Lower leg skin (tissue), 4 donors: ENCODE data around the gene TLCD3A. TPM values are rescaled to one million over a fixed set of nuclear protein-coding genes. Genes with fewer than 3 reads are reported as not detected.

Experiments used
- DNase-seq, 2 donors: peaks; one replicate each; pipeline ENCODE4 v3.0.0-alpha.2; 2019; ENCODE audit warnings: low spot score in 2 of 2
- H3K4me3 ChIP-seq: fragments of 200-600 bp; sonication (generic); 2 replicates; pipeline ENCODE4 v1.5.1; 2017; ENCODE audit warnings: mild to moderate bottlenecking, low read depth; ENCODE audit not compliant: poor library complexity, severe bottlenecking
- POLR2A ChIP-seq, 2 donors: fragments of 450-650 bp; IDR thresholded peaks; one replicate each; pipeline ENCODE4 v1.6.1; 2016 to 2017; ENCODE audit warnings: antibody characterized with exemption in 2 of 2, mild to moderate bottlenecking in 1 of 2, moderate library complexity in 1 of 2
- WGBS, 2 donors: methylation state at CpG; one replicate each; pipeline ENCODE4 v1.1.5; 2018; 5-methylcytosine and 5-hydroxymethylcytosine counted together
- intact Hi-C: fragments of 100-400 bp; cut with DNase I; formaldehyde crosslinking; loops from one replicate; pipeline ENCODE4 v1.15.0; 2023; ENCODE audit warnings: low total_unique reads
- total RNA-seq, 4 donors: library from RNA; depleted of rRNA; stranded (reverse); fragments of >200 nt; gene quantifications; one replicate each; pipeline ENCODE4 v1.1.0, GENCODE V29; 2016
- TF ChIP-seq, protein P1 (sequence below), 3 donors: fragments of 450-650 bp; IDR thresholded peaks; one replicate each; pipeline ENCODE4 v1.5.1; 2016; ENCODE audit warnings: antibody characterized with exemption in 3 of 3, mild to moderate bottlenecking in 3 of 3, moderate library complexity in 2 of 3

The TLCD3A gene
- total RNA-seq, 4 donors from 2014 or later: 75.2 to 111 (median 78.8) TPM

DNA sequence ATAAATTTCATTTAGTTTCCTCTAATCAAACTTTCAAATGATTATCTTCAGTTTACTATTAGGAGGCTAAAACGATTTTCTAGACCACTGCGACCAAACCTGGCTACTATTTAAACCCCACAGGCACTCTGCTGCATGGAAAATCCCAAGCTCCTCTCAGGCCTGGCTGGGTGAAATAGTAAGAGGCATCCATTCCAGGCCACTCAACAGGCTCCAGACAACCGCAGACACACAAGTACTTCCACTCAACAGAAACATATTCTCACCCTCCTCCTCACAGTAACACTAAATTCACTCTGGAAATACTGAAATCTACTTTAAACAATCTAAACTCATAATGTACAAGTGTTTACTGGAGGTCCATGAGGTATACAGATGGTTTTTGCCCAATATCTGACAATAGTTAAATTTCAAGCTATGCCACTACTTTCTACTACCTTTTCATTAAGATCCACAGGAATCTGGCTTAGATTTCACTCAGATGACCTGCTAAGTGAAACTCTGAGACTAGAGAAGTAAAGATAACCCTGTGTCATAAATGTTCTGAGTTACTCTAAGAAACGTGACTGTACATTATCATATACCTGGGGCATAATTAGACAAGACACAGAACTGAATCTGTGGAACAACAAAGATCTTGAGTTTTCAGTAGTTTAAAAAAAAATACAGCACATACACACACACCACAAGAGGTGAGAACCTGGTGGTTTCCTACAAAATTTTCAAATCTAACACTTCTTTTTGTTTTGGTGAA, 28.1 kb upstream of the TLCD3A start:
- TF ChIP-seq, protein P1, sequence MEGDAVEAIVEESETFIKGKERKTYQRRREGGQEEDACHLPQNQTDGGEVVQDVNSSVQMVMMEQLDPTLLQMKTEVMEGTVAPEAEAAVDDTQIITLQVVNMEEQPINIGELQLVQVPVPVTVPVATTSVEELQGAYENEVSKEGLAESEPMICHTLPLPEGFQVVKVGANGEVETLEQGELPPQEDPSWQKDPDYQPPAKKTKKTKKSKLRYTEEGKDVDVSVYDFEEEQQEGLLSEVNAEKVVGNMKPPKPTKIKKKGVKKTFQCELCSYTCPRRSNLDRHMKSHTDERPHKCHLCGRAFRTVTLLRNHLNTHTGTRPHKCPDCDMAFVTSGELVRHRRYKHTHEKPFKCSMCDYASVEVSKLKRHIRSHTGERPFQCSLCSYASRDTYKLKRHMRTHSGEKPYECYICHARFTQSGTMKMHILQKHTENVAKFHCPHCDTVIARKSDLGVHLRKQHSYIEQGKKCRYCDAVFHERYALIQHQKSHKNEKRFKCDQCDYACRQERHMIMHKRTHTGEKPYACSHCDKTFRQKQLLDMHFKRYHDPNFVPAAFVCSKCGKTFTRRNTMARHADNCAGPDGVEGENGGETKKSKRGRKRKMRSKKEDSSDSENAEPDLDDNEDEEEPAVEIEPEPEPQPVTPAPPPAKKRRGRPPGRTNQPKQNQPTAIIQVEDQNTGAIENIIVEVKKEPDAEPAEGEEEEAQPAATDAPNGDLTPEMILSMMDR (IDR thresholded peaks at IDR 0.05): no peak
- TF ChIP-seq POLR2A (IDR thresholded peaks at IDR 0.05): no peak
- no peak for DNase-seq
- H3K4me3 ChIP-seq: no peak overlapping the region
- intact Hi-C loops: loop anchor here (5.0 kb wide), 1 partner anchor 292 kb away; a partner anchor contains a TSS
- WGBS, 2 donors: 86 to 87% methylated on average over 4 of the region's 4 CpGs

DNA sequence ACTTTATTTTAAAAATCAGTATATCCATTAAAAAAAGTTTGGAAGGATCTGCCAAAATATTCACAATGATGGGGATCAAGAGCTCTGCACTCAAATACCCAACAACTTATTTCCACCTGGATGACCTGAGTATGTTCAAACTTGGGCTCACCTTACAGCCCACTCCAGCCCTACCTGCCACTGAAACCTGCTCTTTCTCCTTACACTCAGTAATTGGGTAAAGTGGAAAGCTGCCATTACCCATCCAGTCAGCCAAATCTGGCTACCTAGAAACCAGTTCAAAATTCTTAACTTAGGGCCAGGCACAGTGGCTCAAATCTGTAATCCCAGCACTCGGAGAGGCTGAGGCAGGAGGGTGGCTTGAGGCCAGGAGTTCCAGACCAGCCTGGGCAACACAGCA, 27.4 kb upstream of the TLCD3A start:
- intact Hi-C loops: no loop called here
- H3K4me3 ChIP-seq: no peak overlapping the region
- WGBS, 2 donors: 88 to 91% methylated on average over 1 of the region's 1 CpG
- TF ChIP-seq, protein P1 (IDR thresholded peaks at IDR 0.05): no peak
- no peak for TF ChIP-seq POLR2A (IDR thresholded peaks at IDR 0.05)
- no peak for DNase-seq

DNA sequence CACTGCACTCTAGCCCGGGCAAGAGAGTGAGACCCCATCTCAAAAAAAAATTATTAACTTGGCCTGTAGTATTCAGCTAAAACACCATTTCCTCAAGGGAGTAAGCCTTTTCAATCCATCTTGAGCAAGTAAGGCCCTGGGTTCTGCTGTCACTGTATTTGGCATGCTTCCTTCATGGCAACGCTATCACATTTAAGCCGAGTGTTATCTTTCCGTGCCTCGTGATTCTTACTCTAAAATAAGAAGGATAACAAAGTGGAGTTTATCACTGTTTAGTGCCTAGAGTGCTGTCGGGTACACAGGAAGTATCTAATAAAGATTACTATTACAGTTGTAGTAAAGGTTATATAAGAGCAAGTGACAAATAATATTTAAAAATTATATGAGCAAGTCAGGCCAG, 26.5 kb upstream of the TLCD3A start:
- H3K4me3 ChIP-seq: no peak overlapping the region
- 87 to 89% methylated on average over 6 of the region's 6 CpGs for WGBS, 2 donors
- no peak for TF ChIP-seq POLR2A (IDR thresholded peaks at IDR 0.05)
- TF ChIP-seq, protein P1 (IDR thresholded peaks at IDR 0.05): no peak
- intact Hi-C loops: no loop called here
- DNase-seq: no peak

DNA sequence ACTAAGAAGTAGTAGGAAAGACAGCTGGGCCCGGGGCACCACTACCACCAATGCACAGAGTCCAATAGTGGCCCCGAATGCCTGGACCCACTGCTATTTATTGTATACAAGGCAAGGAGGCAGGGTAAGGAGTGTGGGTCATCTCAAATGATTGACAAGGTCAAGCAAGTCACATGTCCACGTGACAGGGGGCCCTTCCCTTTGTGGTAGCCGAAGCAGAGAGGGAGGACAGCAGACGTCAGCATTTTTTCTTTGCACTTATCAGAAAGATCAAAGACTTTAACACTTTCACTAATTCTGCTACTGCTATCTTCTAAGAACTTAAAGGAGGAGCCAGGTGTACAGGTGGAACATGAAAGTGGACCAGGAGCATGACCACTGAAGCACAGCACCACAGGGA, 24.3 kb upstream of the TLCD3A start:
- intact Hi-C loops: no loop called here
- no peak for DNase-seq
- TF ChIP-seq, protein P1 (IDR thresholded peaks at IDR 0.05): no peak
- TF ChIP-seq POLR2A (IDR thresholded peaks at IDR 0.05): no peak
- WGBS, 2 donors: 76 to 79% methylated on average over 5 of the region's 5 CpGs
- H3K4me3 ChIP-seq: no peak overlapping the region

DNA sequence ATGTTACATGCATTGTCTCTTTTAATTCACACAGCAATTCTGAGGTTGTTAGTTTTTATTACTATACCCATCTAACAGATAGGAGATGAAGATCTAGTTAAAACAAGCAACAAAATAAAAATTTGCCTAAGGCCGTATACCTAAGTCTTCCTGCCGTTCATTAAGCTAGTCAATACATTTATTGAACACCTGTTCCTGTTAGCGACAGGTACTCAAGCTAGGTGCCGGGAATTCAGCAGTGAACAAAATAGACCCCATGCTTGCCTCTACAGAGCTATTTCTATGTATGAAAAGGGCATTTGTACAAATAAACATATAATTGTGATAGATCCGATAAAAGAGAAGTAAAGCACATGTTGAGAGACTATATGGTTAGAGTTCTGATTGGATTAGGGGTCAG, 14.3 kb upstream of the TLCD3A start:
- WGBS, 2 donors: 81 to 83% methylated on average over 5 of the region's 5 CpGs
- H3K4me3 ChIP-seq: no peak overlapping the region
- DNase-seq: no peak
- TF ChIP-seq, protein P1 (IDR thresholded peaks at IDR 0.05): no peak
- no peak for TF ChIP-seq POLR2A (IDR thresholded peaks at IDR 0.05)
- intact Hi-C loops: no loop called here
